ENCODE measurements around the gene NOM1.

The NOM1 gene

GRCh38 chr7:157017603-157018327, 68.3 kb downstream of the NOM1 start:
- no peak for DNase-seq

GRCh38 chr7:157018328-157018996, 69.0 kb downstream of the NOM1 start:
- no peak for DNase-seq

GRCh38 chr7:157018997-157019608, 69.6 kb downstream of the NOM1 start:
- no peak for DNase-seq

GRCh38 chr7:157019718-157020451, 70.4 kb downstream of the NOM1 start:
- DNase-seq: no peak

- DNase-seq: no peak
Observed at GRCh38 chr7:157020514-157021070, 71.1 kb downstream of the NOM1 start.

- no peak for DNase-seq
Observed at GRCh38 chr7:157021071-157021870, 71.8 kb downstream of the NOM1 start.

GRCh38 chr7:157021871-157022680, 72.6 kb downstream of the NOM1 start:
- no peak for DNase-seq
